Breast epithelium (tissue), 4 donors: ENCODE data around the gene TBC1D13. TPM values are rescaled to one million over a fixed set of nuclear protein-coding genes. Genes with fewer than 3 reads are reported as not detected.

Experiments
- DNase-seq, 2 donors: peaks; one replicate each; pipeline ENCODE4 v3.0.0-alpha.2; 2019; ENCODE audit warnings: low spot score in 2 of 2
- H3K27ac ChIP-seq, 2 donors: fragments of 200-600 bp; sonication (generic) in 1 of 2; one replicate each; pipeline ENCODE4 v1.5.1; 2016 to 2019; ENCODE audit warnings: mild to moderate bottlenecking in 1 of 2
- H3K27me3 ChIP-seq, 2 donors: fragments of 200-600 bp; sonication (generic) in 1 of 2; one replicate each; pipeline versions ENCODE4 v1.5.1 to v1.6.0; 2017 to 2019; ENCODE audit warnings: control low read depth in 1 of 2, mild to moderate bottlenecking in 1 of 2
- H3K36me3 ChIP-seq: fragments of 200-600 bp; one replicate; pipeline ENCODE4 v1.5.1; 2019
- H3K4me1 ChIP-seq, 2 donors: fragments of 200-600 bp; sonication (generic); one replicate each; pipeline ENCODE4 v1.5.1; 2016 to 2019; ENCODE audit warnings: control low read depth in 1 of 2
- H3K4me3 ChIP-seq, 3 donors: fragments of 200-600 bp; sonication (generic); 1 replicate in 2 of 3; 2 replicates in 1 of 3; pipeline ENCODE4 v1.5.1; 2016 to 2019; ENCODE audit warnings: mild to moderate bottlenecking in 3 of 3, moderate library complexity in 2 of 3
- H3K9me3 ChIP-seq, 2 donors: fragments of 200-600 bp; sonication (generic) in 1 of 2; one replicate each; pipeline ENCODE4 v1.5.1; 2016 to 2019; ENCODE audit warnings: control low read depth in 1 of 2
- POLR2A ChIP-seq: fragments of 450-650 bp; IDR thresholded peaks from one replicate; pipeline ENCODE4 v1.6.1; 2016; ENCODE audit warnings: antibody characterized with exemption, mild to moderate bottlenecking, moderate library complexity
- POLR2AphosphoS5 ChIP-seq, 3 donors: sonication (generic); formaldehyde crosslinking; IDR thresholded peaks; one replicate each; pipeline ENCODE4 v1.6.1; 2017; ENCODE audit warnings: antibody characterized with exemption in 3 of 3
- intact Hi-C: fragments of 100-400 bp; cut with DNase I; formaldehyde crosslinking; loops from one replicate; pipeline ENCODE4 v1.15.1; 2023; ENCODE audit warnings: low total_unique reads
- total RNA-seq, 3 donors: library from RNA; depleted of rRNA; stranded (reverse); fragments of >200 nt; gene quantifications; one replicate each; pipeline ENCODE4 v1.1.0, GENCODE V29; 2016
- TF ChIP-seq, protein P1 (sequence below), 3 donors: fragments of 450-650 bp; IDR thresholded peaks; one replicate each; pipeline ENCODE4 v1.5.1; 2016 to 2017; ENCODE audit warnings: antibody characterized with exemption in 3 of 3, mild to moderate bottlenecking in 3 of 3, moderate library complexity in 3 of 3

TBC1D13 gene
- total RNA-seq, 3 donors from 2014 or later: 14.4 to 20.0 (median 16.2) TPM

DNA sequence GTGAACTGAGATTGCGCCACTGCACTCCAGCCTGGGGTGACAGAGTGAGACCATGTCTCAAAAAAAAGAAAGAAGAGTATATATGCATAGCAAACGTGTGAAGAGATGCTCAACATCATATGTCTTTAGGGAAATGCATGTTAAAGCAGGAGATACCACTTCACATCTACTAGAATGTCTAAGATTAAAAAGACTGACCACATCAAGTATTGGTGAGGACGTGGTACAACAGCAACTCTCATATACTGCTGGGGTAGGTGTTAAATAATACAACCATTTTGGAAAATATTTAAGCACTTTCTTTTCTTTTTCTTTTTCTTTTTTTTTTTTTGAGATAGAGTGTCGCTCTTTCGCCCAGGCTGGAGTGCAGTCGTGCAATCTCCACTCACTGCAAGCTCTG is 1.6 kb upstream of the TBC1D13 start:
- Histone ChIP-seq H3K9me3 (no peaks in the 10 kb centered on the region), H3K27ac (no peak overlapping the region), H3K4me3 (no peak overlapping the region), H3K36me3 (no peaks in the 10 kb centered on the region), H3K4me1 (peaks cover 0 to 5% of the 10 kb centered on the region in 2 donors), H3K27me3 (no peaks in the 10 kb centered on the region)
- TF ChIP-seq, protein P1, sequence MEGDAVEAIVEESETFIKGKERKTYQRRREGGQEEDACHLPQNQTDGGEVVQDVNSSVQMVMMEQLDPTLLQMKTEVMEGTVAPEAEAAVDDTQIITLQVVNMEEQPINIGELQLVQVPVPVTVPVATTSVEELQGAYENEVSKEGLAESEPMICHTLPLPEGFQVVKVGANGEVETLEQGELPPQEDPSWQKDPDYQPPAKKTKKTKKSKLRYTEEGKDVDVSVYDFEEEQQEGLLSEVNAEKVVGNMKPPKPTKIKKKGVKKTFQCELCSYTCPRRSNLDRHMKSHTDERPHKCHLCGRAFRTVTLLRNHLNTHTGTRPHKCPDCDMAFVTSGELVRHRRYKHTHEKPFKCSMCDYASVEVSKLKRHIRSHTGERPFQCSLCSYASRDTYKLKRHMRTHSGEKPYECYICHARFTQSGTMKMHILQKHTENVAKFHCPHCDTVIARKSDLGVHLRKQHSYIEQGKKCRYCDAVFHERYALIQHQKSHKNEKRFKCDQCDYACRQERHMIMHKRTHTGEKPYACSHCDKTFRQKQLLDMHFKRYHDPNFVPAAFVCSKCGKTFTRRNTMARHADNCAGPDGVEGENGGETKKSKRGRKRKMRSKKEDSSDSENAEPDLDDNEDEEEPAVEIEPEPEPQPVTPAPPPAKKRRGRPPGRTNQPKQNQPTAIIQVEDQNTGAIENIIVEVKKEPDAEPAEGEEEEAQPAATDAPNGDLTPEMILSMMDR (IDR thresholded peaks at IDR 0.05): no peak
- TF ChIP-seq POLR2A (no peak), POLR2AphosphoS5 (IDR thresholded peaks at IDR 0.05) (no peak)
- intact Hi-C loops: no loop called here
- no peak for DNase-seq

DNA sequence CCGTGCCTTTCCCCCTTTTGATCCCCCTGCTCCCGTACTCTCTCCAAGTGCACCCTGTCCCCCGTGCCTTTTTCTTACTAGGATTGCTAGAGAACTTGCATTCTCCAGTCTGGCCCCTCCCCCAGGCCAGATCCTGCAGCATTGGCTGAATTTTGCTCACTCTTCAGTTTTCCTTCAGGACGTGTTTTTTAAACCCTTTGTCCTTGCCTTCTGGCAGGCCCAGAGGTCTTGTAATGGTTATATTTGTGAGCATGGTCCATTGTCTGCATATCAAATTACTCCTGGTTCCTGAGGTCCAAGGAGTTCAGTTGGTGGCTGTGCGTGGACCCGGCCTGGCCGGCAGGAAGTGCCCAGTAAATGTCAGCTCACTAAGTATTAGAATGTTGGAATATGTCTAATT is 606 bp downstream of the TBC1D13 start:
- Histone ChIP-seq H3K27ac (peak overlapping the region; percentile 88 to 90), H3K27me3 (no peaks in the 10 kb centered on the region), H3K9me3 (no peaks in the 10 kb centered on the region), H3K36me3 (no peaks in the 10 kb centered on the region), H3K4me1 (peaks cover 0 to 5% of the 10 kb centered on the region in 2 donors), H3K4me3 (peak overlapping the region; percentile 78 to 99 (median 98))
- intact Hi-C loops: no loop called here
- TF ChIP-seq, protein P1 (IDR thresholded peaks at IDR 0.05): no peak
- TF ChIP-seq POLR2A (no peak), POLR2AphosphoS5 (IDR thresholded peaks at IDR 0.05) (no peak)
- DNase-seq: no peak

DNA sequence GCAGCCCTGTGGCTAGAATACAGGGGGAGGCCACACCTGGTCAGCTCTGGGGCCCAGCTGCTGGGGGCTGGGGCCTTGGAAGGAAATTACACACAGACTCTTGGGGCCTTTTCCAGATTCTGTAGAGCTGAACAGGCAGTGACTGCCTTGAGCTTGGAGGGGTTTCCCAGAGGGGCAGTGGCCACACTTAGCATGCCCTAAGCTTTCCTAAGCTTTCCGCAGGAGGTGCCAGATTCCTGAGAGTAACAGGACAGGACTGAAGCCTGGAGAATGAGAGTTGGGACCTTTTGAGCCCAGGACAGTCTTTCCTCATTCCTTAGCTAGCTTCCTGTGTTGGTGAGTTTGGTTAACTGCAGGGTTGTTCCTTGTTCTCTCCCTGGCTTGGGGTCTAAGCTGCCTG is 1.4 kb downstream of the TBC1D13 start:
- H3K27ac ChIP-seq: no peak overlapping the region
- peak overlapping the region in 2 of 3 donors; percentile 78 to 98 for H3K4me3 ChIP-seq
- no peaks in the 10 kb centered on the region for H3K27me3 ChIP-seq
- no peaks in the 10 kb centered on the region for H3K36me3 ChIP-seq
- H3K4me1 ChIP-seq: peaks cover 0 to 5% of the 10 kb centered on the region in 2 donors
- no peak for TF ChIP-seq POLR2AphosphoS5 (IDR thresholded peaks at IDR 0.05)
- no peak for TF ChIP-seq POLR2A
- TF ChIP-seq, protein P1 (IDR thresholded peaks at IDR 0.05): no peak
- H3K9me3 ChIP-seq: no peaks in the 10 kb centered on the region
- intact Hi-C loops: no loop called here
- no peak for DNase-seq

DNA sequence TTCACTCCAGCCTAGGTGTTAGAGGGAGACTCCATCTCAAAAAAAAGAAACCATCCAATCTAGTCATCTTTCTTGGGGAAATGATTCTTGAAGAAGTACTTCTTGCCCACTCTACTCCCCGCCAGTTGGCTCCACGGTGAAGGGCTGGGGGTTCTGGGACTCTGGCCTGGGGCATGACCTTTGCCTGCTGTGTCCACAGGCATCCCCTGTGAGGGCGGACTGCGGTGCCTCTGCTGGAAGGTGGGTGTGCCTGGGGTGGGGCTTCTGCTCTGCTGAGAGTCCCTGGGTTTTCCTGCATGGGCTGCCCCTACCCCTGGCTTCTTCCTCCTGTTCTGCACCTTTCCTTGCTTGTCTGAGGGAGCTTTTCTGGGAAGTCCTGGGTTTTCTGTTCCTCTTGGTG is 3.5 kb downstream of the TBC1D13 start:
- Histone ChIP-seq H3K9me3 (no peaks in the 10 kb centered on the region), H3K4me3 (no peak overlapping the region), H3K27me3 (no peaks in the 10 kb centered on the region), H3K4me1 (peaks cover 0 to 5% of the 10 kb centered on the region in 2 donors), H3K36me3 (no peaks in the 10 kb centered on the region), H3K27ac (no peak overlapping the region)
- intact Hi-C loops: no loop called here
- no peak for DNase-seq
- TF ChIP-seq POLR2AphosphoS5 (IDR thresholded peaks at IDR 0.05) (no peak), POLR2A (no peak)
- TF ChIP-seq, protein P1 (IDR thresholded peaks at IDR 0.05): no peak

GRCh38 chr9:128792134-128792533 is 5.1 kb downstream of the TBC1D13 start:
- intact Hi-C loops: no loop called here
- DNase-seq: no peak
- Histone ChIP-seq H3K4me3 (no peak overlapping the region), H3K36me3 (peaks cover 2% of the 10 kb centered on the region), H3K9me3 (no peaks in the 10 kb centered on the region), H3K27me3 (no peaks in the 10 kb centered on the region), H3K4me1 (peaks cover 0 to 5% of the 10 kb centered on the region in 2 donors), H3K27ac (no peak overlapping the region)
- TF ChIP-seq, protein P1 (IDR thresholded peaks at IDR 0.05): no peak
- TF ChIP-seq POLR2AphosphoS5 (IDR thresholded peaks at IDR 0.05): no peak
- no peak for TF ChIP-seq POLR2A
